Activated CD4-positive, alpha-beta T cell treated with anti-CD3 and anti-CD28 coated beads, Interleukin-2, amount 10 ng/mL, durations not matched to agents 7 days and 5 days (primary cell): Measurements from ENCODE around the gene ACD. TPM values are rescaled to one million over a fixed set of nuclear protein-coding genes. Genes with fewer than 3 reads are reported as not detected.

ENCODE experiments used
- CTCF ChIA-PET: fragments of 350-600 bp; sonication (Branson Sonifier 250); formaldehyde crosslinking; loops from one replicate; lab custom pipeline; 2021; ENCODE audit warnings: antibody characterized with exemption; lab: Charles Lee
- POLR2A ChIA-PET: fragments of 350-600 bp; sonication (Branson Sonifier 250); formaldehyde crosslinking; loops from one replicate; lab custom pipeline; 2021; ENCODE audit warnings: antibody characterized with exemption; lab: Charles Lee
- DNase-seq: peaks from one replicate; pipeline ENCODE4 v3.0.0-alpha.2; 2020
- H3K27ac Mint-ChIP-seq: one replicate; pipeline ENCODE4 v1.8.0; 2021; ENCODE audit warnings: mild to moderate bottlenecking, moderate library complexity, mixed read lengths
- H3K27me3 Mint-ChIP-seq: one replicate; pipeline ENCODE4 v1.8.0; 2021; ENCODE audit warnings: mixed read lengths
- H3K36me3 Mint-ChIP-seq: one replicate; pipeline ENCODE4 v1.8.0; 2021; ENCODE audit warnings: low read depth, mixed read lengths
- H3K4me1 Mint-ChIP-seq: one replicate; pipeline ENCODE4 v1.8.0; 2021; ENCODE audit warnings: mixed read lengths
- H3K4me3 Mint-ChIP-seq: one replicate; pipeline ENCODE4 v1.8.0; 2021; ENCODE audit warnings: mild to moderate bottlenecking, moderate library complexity, mixed read lengths
- H3K9me3 Mint-ChIP-seq: one replicate; pipeline ENCODE4 v1.8.0; 2021; ENCODE audit warnings: mixed read lengths
- total RNA-seq, 2 experiments: library from RNA; stranded (reverse); gene quantifications; one replicate each; pipeline ENCODE4 v1.2.3, GENCODE V29; 2021

The ACD gene
- total RNA-seq, 2 experiments from 2014 or later: 38.0 to 41.8 TPM

- Mint-ChIP-seq H3K27me3 (no peaks in the 10 kb centered on the region), H3K4me1 (peaks cover 45% of the 10 kb centered on the region), H3K4me3 (peak overlapping the region; percentile 70), H3K9me3 (no peaks in the 10 kb centered on the region), H3K36me3 (no peaks in the 10 kb centered on the region), H3K27ac (no peak overlapping the region)
- POLR2A ChIA-PET: interaction anchor here (1.1 kb wide), 1 partner anchor 186 kb away, joined by 3 read pairs; no protein-coding TSS in a partner anchor
- CTCF ChIA-PET: interaction anchor here (0.8 to 14.5 kb wide), 8 partner anchors 21 to 143 kb away, joined by 3 to 177 read pairs (median 6); partner anchors contain the start of gene CARMIL2
- no peak for DNase-seq
Measured at GRCh38 chr16:67665598-67665997, 5.5 kb upstream of the ACD start.

GRCh38 chr16:67664871-67665270 lies 4.8 kb upstream of the ACD start:
- POLR2A ChIA-PET: no interaction called here
- no peaks in the 10 kb centered on the region for H3K9me3 Mint-ChIP-seq
- peaks cover 45% of the 10 kb centered on the region for H3K4me1 Mint-ChIP-seq
- H3K36me3 Mint-ChIP-seq: no peaks in the 10 kb centered on the region
- DNase-seq: no peak
- peak overlapping the region; percentile 30 for H3K4me3 Mint-ChIP-seq
- H3K27me3 Mint-ChIP-seq: no peaks in the 10 kb centered on the region
- CTCF ChIA-PET: interaction anchor here (0.9 to 14.5 kb wide), 9 partner anchors 8 to 152 kb away, joined by 3 to 177 read pairs (median 6); partner anchors contain the start of gene CARMIL2
- no peak overlapping the region for H3K27ac Mint-ChIP-seq

GRCh38 chr16:67664258-67664657 lies 4.2 kb upstream of the ACD start:
- DNase-seq: no peak
- Mint-ChIP-seq H3K4me1 (peaks cover 45% of the 10 kb centered on the region), H3K9me3 (no peaks in the 10 kb centered on the region), H3K4me3 (no peak overlapping the region), H3K36me3 (no peaks in the 10 kb centered on the region), H3K27me3 (no peaks in the 10 kb centered on the region), H3K27ac (no peak overlapping the region)
- ChIA-PET POLR2A (no interaction called here), CTCF (interaction anchor here (0.9 to 14.5 kb wide), 9 partner anchors 9 to 170 kb away, joined by 3 to 177 read pairs (median 5); partner anchors contain the start of gene CARMIL2)

- H3K27ac Mint-ChIP-seq: no peak overlapping the region
Measured at GRCh38 chr16:67663877-67664222, 3.8 kb upstream of the ACD start.

GRCh38 chr16:67663151-67663876 lies 3.3 kb upstream of the ACD start:
- peak; percentile 50 for DNase-seq
- Mint-ChIP-seq H3K9me3 (no peaks in the 10 kb centered on the region), H3K27ac (no peak overlapping the region), H3K36me3 (peaks cover 3% of the 10 kb centered on the region), H3K4me3 (no peak overlapping the region), H3K27me3 (no peaks in the 10 kb centered on the region), H3K4me1 (peaks cover 50% of the 10 kb centered on the region)
- CTCF ChIA-PET: interaction anchor here (0.6 to 14.5 kb wide), 16 partner anchors 13 to 179 kb away, joined by 3 to 177 read pairs (median 4); partner anchors contain the start of gene CARMIL2
- POLR2A ChIA-PET: no interaction called here

More at GRCh38 chr16:67663877-67664222, 3.8 kb upstream of the ACD start:
- DNase-seq: no peak
- Mint-ChIP-seq H3K36me3 (peaks cover under 1% of the 10 kb centered on the region), H3K4me3 (no peak overlapping the region), H3K4me1 (peaks cover 49% of the 10 kb centered on the region), H3K27me3 (no peaks in the 10 kb centered on the region), H3K9me3 (no peaks in the 10 kb centered on the region)
- ChIA-PET POLR2A (no interaction called here), CTCF (interaction anchor here (0.9 to 14.5 kb wide), 12 partner anchors 13 to 170 kb away, joined by 3 to 177 read pairs (median 4); partner anchors contain the start of gene CARMIL2)

- POLR2A ChIA-PET: no interaction called here
- H3K27me3 Mint-ChIP-seq: no peaks in the 10 kb centered on the region
- no peak overlapping the region for H3K27ac Mint-ChIP-seq
- no peaks in the 10 kb centered on the region for H3K9me3 Mint-ChIP-seq
- peaks cover 48% of the 10 kb centered on the region for H3K4me1 Mint-ChIP-seq
- no peak overlapping the region for H3K4me3 Mint-ChIP-seq
- no peak for DNase-seq
- CTCF ChIA-PET: interaction anchor here (0.8 to 14.5 kb wide), 12 partner anchors 14 to 178 kb away, joined by 3 to 177 read pairs (median 4); partner anchors contain the start of gene CARMIL2
- peaks cover 8% of the 10 kb centered on the region for H3K36me3 Mint-ChIP-seq
Measured at GRCh38 chr16:67662653-67663010, 2.6 kb upstream of the ACD start.

- no peak for DNase-seq
- H3K4me1 Mint-ChIP-seq: peaks cover 42% of the 10 kb centered on the region
- H3K36me3 Mint-ChIP-seq: peaks cover 10% of the 10 kb centered on the region
- no peak overlapping the region for H3K27ac Mint-ChIP-seq
- no peaks in the 10 kb centered on the region for H3K27me3 Mint-ChIP-seq
- ChIA-PET CTCF (interaction anchor here (0.8 to 14.5 kb wide), 8 partner anchors 17 to 178 kb away, joined by 3 to 177 read pairs (median 6); partner anchors contain the start of gene CARMIL2), POLR2A (no interaction called here)
- peak overlapping the region; percentile 87 for H3K4me3 Mint-ChIP-seq
- no peaks in the 10 kb centered on the region for H3K9me3 Mint-ChIP-seq
Measured at GRCh38 chr16:67661886-67662652, 2.0 kb upstream of the ACD start.

GRCh38 chr16:67661101-67661761 lies 1.2 kb upstream of the ACD start:
- ChIA-PET CTCF (interaction anchor here (0.6 to 14.5 kb wide), 2 partner anchors 139 to 204 kb away, joined by 3 to 177 read pairs; no protein-coding TSS in a partner anchor), POLR2A (interaction anchor here (0.6 to 1.3 kb wide), 2 partner anchors 16 to 23 kb away, joined by 4 read pairs; partner anchors contain the start of gene CARMIL2)
- H3K36me3 Mint-ChIP-seq: peaks cover 10% of the 10 kb centered on the region
- H3K27me3 Mint-ChIP-seq: no peaks in the 10 kb centered on the region
- H3K9me3 Mint-ChIP-seq: no peaks in the 10 kb centered on the region
- peak overlapping the region; percentile 87 for H3K4me3 Mint-ChIP-seq
- H3K4me1 Mint-ChIP-seq: peaks cover 39% of the 10 kb centered on the region
- no peak for DNase-seq
- H3K27ac Mint-ChIP-seq: peak overlapping the region; percentile 83

- peaks cover 36% of the 10 kb centered on the region for H3K4me1 Mint-ChIP-seq
- no peaks in the 10 kb centered on the region for H3K27me3 Mint-ChIP-seq
- ChIA-PET CTCF (interaction anchor here (0.6 to 14.5 kb wide), 7 partner anchors 13 to 205 kb away, joined by 3 to 177 read pairs (median 19); partner anchors contain the start of genes ATP6V0D1, CARMIL2 and CTCF), POLR2A (interaction anchor here (0.6 to 1.3 kb wide), 4 partner anchors 16 to 140 kb away, joined by 3 to 6 read pairs (median 4); partner anchors contain the start of genes CARMIL2 and CTCF)
- peak within 1 kb of the TSS; percentile 97 for H3K27ac Mint-ChIP-seq
- H3K4me3 Mint-ChIP-seq: peak within 1 kb of the TSS; percentile 87
- no peaks in the 10 kb centered on the region for H3K9me3 Mint-ChIP-seq
- peak; percentile 98 for DNase-seq
- H3K36me3 Mint-ChIP-seq: peaks cover 14% of the 10 kb centered on the region
Measured at GRCh38 chr16:67660564-67661028, 536 bp upstream of the ACD start, which contains the start of gene PARD6A. TSS of gene PARD6A (plus strand) at chr16:67660960. CDS start at chr16:67661039, 79 bp downstream.

- Mint-ChIP-seq H3K27me3 (no peaks in the 10 kb centered on the region), H3K4me3 (peak overlapping the region; percentile 87), H3K4me1 (peaks cover 28% of the 10 kb centered on the region), H3K27ac (peak overlapping the region; percentile 97), H3K9me3 (no peaks in the 10 kb centered on the region), H3K36me3 (peaks cover 23% of the 10 kb centered on the region)
- DNase-seq: no peak
- POLR2A ChIA-PET: interaction anchor here (0.6 kb wide), 1 partner anchor 19 kb away, joined by 3 read pairs; no protein-coding TSS in a partner anchor
- CTCF ChIA-PET: interaction anchor here (0.5 to 14.5 kb wide), 13 partner anchors 9 to 337 kb away, joined by 3 to 177 read pairs (median 6); partner anchors contain the start of genes ATP6V0D1, C16orf86, CARMIL2 and CTCF
Measured at GRCh38 chr16:67658849-67659674, 998 bp downstream of the ACD start.
